HEK293T (cell line): Measurements from ENCODE around the gene COX7B2.

Experiments used
- BHLHE40 ChIP-seq: fragments of 450-650 bp; IDR thresholded peaks from 2 replicates; pipeline ENCODE4 v1.6.1; 2016; ENCODE audit warnings: mild to moderate bottlenecking, moderate library complexity, borderline replicate concordance
- ELF4 ChIP-seq: fragments of 450-650 bp; IDR thresholded peaks from 2 replicates; pipeline ENCODE4 v1.6.1; 2017; ENCODE audit warnings: antibody characterized with exemption
- FOXM1 ChIP-seq: fragments of 450-650 bp; IDR thresholded peaks from 2 replicates; pipeline ENCODE4 v1.6.1; 2017; ENCODE audit warnings: mild to moderate bottlenecking, borderline replicate concordance
- L3MBTL2 ChIP-seq: fragments of 450-650 bp; conservative IDR thresholded peaks from 2 replicates; pipeline ENCODE4 v1.6.1; 2016; ENCODE audit warnings: mild to moderate bottlenecking
- NFRKB ChIP-seq: fragments of 450-650 bp; IDR thresholded peaks from 2 replicates; pipeline ENCODE4 v1.6.1; 2016; ENCODE audit warnings: mild to moderate bottlenecking, moderate library complexity
- SP1 ChIP-seq: fragments of 450-650 bp; IDR thresholded peaks from 2 replicates; pipeline ENCODE4 v1.6.1; 2017
- TARDBP ChIP-seq: fragments of 450-650 bp; IDR thresholded peaks from 2 replicates; pipeline ENCODE4 v1.6.1; 2016
- ZNF384 ChIP-seq: fragments of 450-650 bp; IDR thresholded peaks from 2 replicates; pipeline ENCODE4 v1.6.1; 2016
- TF ChIP-seq, protein P1 (sequence below): fragments of 450-650 bp; IDR thresholded peaks from 2 replicates; pipeline ENCODE4 v1.6.1; 2016

DNA sequence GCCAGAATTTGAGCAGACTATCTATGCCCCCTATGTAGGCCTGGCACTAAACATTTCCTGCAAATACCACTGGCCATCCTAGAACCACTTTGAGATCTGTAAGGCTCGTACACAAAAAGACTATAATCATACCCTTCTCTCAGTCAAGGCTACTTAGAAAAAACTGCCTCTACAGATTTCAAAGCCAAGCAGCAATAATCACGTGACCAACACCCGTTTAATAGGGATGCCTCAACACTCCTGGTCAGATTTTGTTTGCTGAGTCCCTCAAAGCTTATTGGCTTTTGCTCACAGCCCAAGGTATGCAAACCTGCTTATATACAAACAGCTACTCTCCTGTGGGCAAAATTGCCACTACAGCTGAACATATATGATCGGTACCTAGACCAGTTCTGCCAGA lies 897 bp downstream of the COX7B2 start:
- TF ChIP-seq NFRKB (no peak), FOXM1 (no peak), BHLHE40 (no peak), TARDBP (no peak), L3MBTL2 (no peak), SP1 (no peak), ELF4 (no peak), ZNF384 (no peak)
- TF ChIP-seq, protein P1, sequence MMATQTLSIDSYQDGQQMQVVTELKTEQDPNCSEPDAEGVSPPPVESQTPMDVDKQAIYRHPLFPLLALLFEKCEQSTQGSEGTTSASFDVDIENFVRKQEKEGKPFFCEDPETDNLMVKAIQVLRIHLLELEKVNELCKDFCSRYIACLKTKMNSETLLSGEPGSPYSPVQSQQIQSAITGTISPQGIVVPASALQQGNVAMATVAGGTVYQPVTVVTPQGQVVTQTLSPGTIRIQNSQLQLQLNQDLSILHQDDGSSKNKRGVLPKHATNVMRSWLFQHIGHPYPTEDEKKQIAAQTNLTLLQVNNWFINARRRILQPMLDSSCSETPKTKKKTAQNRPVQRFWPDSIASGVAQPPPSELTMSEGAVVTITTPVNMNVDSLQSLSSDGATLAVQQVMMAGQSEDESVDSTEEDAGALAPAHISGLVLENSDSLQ, result no peak
